DOHH2 (cell line): ENCODE measurements around the gene CARMIL1.

ENCODE experiments used
- CTCF ChIP-seq: fragments of 200-600 bp; sonication (generic); IDR thresholded peaks from one replicate; pipeline ENCODE4 v1.5.1; 2014; ENCODE audit warnings: antibody characterized with exemption, mild to moderate bottlenecking, low read depth, low read length; ENCODE audit not compliant: poor library complexity, severe bottlenecking
- EZH2phosphoT487 ChIP-seq: fragments of 200-600 bp; sonication (generic); IDR thresholded peaks from 2 replicates; pipeline ENCODE4 v1.6.1; 2017; ENCODE audit warnings: borderline replicate concordance, mild to moderate bottlenecking, antibody characterized with exemption, low read length, moderate library complexity, mixed read lengths

- TF ChIP-seq CTCF, result no peak
- no peak for TF ChIP-seq EZH2phosphoT487
Measured at GRCh38 chr6:25312703-25313102, 33.5 kb downstream of the CARMIL1 start.
